ENCODE measurements around the gene BASP1. TPM values are rescaled to one million over a fixed set of nuclear protein-coding genes. Genes with fewer than 3 reads are reported as not detected.
A peak's percentile ranks its signal among the peaks of the same experiment; 100 is the strongest.
"Not testable (repeated sequence)": the region's sequence is repeated elsewhere in the genome, so short reads cannot be mapped to it uniquely, and the experiment has no call there.

BASP1 gene
- total RNA-seq, 4 donors from 2014 or later, result 19.8 to 53.9 (median 32.5) TPM

- DNase-seq (ENCODE audit: low spot score), result no peak
- no peak for ATAC-seq (ENCODE audit: low FRiP score)
- TF ChIP-seq, protein P1, sequence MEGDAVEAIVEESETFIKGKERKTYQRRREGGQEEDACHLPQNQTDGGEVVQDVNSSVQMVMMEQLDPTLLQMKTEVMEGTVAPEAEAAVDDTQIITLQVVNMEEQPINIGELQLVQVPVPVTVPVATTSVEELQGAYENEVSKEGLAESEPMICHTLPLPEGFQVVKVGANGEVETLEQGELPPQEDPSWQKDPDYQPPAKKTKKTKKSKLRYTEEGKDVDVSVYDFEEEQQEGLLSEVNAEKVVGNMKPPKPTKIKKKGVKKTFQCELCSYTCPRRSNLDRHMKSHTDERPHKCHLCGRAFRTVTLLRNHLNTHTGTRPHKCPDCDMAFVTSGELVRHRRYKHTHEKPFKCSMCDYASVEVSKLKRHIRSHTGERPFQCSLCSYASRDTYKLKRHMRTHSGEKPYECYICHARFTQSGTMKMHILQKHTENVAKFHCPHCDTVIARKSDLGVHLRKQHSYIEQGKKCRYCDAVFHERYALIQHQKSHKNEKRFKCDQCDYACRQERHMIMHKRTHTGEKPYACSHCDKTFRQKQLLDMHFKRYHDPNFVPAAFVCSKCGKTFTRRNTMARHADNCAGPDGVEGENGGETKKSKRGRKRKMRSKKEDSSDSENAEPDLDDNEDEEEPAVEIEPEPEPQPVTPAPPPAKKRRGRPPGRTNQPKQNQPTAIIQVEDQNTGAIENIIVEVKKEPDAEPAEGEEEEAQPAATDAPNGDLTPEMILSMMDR (IDR thresholded peaks at IDR 0.05), result no peak
These were observed 26.5 kb upstream of the BASP1 start for GRCh38 chr5:17190799-17191391.

DNA sequence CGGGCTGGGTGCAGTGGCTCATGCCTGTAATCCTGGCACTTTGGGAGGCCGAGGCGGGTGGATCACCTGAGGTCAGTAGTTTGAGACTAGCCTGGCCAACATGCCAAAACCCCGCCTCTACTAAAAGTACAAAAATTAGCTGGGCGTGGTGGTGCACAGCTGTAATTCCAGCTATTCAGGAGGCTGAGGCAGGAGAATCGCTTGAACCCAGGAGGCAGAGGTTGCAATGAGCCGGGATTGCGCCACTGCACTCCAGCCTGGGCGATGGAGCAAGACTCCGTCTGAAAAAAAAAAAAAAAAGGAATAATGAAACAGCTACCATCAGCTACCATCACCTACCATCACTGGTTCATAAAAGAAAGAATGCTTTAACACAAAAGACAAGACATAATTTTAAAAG, 25.9 kb upstream of the BASP1 start:
- ATAC-seq (ENCODE audit: low FRiP score); DNase-seq (ENCODE audit: low spot score): not testable (repeated sequence)

DNA sequence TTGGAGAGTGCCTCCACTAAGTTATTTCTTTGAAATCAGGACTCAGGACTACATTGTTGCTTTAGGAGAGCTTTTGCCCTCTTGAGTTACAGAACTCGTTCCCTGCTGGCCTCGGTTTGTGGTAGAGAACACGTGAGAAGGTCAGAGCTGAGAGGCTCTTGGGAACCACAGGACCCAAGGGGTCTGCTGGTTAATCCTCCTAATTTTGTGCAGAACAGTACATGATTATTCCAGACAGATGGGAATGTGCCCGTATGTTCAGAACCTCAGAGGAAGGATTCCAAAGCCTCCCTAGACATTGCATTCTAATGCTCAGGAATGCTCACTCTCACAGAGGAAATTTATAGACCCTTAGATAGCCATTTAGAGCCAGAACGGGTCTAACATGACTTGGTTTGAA, 25.2 kb upstream of the BASP1 start:
- TF ChIP-seq, protein P1 (IDR thresholded peaks at IDR 0.05), result no peak
- no peak for ATAC-seq (ENCODE audit: low FRiP score)
- no peak for DNase-seq (ENCODE audit: low spot score)

DNA sequence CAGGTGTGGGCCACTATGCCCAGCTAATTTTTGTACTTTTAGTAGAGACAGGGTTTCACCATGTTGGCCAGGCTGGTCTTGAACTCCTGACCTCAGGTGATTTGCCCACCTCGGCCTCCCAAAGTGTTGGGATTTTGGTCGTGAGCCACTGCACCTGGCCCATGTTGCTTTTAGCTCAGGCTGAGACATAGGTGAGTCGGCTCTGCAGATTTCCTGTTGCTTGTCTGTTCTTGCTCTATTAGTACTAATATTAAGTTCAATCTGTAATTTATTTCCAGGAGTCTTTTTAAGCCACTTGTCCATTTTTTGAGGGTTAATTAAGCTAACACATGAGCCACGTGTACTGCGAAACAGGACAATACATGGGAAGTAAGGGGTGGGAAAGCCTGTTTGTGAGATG, 21.4 kb upstream of the BASP1 start:
- no peak for ATAC-seq (ENCODE audit: low FRiP score)
- DNase-seq (ENCODE audit: low spot score), result no peak
- TF ChIP-seq, protein P1 (IDR thresholded peaks at IDR 0.05), result no peak

DNA sequence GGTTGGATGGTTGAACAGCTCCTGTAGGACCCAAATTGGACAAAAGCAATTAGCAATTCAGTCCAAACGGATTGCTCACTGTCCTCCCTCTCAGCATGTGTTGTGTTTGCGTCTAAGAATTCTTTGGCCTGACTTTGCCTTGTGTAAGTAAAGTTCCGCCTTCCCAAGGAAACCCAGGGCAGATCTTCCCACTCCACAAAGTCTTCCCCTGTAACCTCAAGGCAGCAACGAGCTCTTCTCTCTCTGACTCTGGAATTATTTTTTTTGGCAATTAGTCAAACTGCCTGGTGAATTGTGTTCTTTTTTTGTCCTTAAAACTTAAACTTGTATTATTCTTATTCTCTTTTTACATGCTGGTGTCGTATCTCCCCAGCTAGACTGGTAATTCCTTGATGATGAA, 20.7 kb upstream of the BASP1 start:
- ATAC-seq (ENCODE audit: low FRiP score), result no peak
- TF ChIP-seq, protein P1 (IDR thresholded peaks at IDR 0.05), result no peak
- no peak for DNase-seq (ENCODE audit: low spot score)

DNA sequence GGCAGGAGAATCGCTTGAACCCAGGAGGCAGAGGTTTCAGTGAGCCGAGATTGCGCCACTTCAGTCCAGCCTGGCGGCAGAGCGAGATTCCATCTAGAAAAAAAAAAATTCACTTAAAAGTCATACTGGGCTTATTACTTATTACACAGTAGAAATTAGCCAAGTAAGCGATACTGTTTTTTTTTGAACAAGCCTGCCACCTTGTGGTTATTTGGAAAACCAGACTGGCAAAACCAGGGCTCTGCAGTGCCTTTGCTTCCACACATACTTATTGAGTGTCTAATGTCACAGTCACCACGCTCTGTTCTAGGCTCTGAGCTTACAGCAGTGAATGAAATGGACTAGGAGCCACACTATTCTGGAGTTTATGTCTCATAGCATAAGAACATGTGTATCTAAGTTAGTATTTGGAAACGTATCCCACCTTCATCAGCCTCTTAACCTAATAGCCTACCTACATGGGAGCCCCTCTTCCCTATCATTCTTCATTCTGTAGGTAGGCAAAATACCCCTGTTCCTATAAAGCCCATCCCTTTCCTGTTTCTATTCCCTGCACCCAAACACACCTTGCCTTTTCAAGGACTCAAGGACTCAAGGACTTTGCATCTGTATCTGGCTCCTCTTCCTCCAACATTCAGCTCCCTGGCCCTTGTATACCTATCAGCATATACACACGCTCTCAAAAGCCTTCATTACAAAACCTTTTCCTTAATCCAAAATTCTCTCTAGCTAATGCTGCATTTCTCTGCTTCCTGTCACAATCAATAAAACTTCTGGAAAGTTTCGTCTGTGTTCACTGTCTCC, 13.9 kb upstream of the BASP1 start:
- no peak for DNase-seq (ENCODE audit: low spot score)
- ATAC-seq (ENCODE audit: low FRiP score), result peak; percentile 66
- TF ChIP-seq, protein P1 (IDR thresholded peaks at IDR 0.05), result peak in 1 of 3 donors; percentile 24

GRCh38 chr5:17204133-17204489, 13.3 kb upstream of the BASP1 start:
- TF ChIP-seq, protein P1 (IDR thresholded peaks at IDR 0.05), result no peak

More at GRCh38 chr5:17204133-17204489, 13.3 kb upstream of the BASP1 start:
- ATAC-seq (ENCODE audit: low FRiP score) (no peak), DNase-seq (ENCODE audit: low spot score) (no peak)

All from omental fat pad (tissue), 4 donors.